GM18868 (cell line): Measurements from ENCODE around the gene GAGE12J.
"Not testable (repeated sequence)": the region's sequence is repeated elsewhere in the genome, so short reads cannot be mapped to it uniquely, and the experiment has no call there.

ENCODE experiments used
- ATAC-seq: cut with Tn5 transposase; IDR thresholded peaks from one replicate; pipeline ENCODE4 v1.9.1; 2021; ENCODE audit warnings: mild to moderate bottlenecking, moderate library complexity; ENCODE audit not compliant: unreplicated experiment

GAGE12J gene, protein sequence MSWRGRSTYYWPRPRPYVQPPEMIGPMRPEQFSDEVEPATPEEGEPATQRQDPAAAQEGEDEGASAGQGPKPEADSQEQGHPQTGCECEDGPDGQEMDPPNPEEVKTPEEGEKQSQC

GRCh38 chrX:49321737-49322136 is at the start of gene GAGE12J:
Gene GAGE12J (plus strand): TSS chrX:49322037. CDS start chrX:49323194, 1,157 bp downstream.
- not testable (repeated sequence) for ATAC-seq

DNA sequence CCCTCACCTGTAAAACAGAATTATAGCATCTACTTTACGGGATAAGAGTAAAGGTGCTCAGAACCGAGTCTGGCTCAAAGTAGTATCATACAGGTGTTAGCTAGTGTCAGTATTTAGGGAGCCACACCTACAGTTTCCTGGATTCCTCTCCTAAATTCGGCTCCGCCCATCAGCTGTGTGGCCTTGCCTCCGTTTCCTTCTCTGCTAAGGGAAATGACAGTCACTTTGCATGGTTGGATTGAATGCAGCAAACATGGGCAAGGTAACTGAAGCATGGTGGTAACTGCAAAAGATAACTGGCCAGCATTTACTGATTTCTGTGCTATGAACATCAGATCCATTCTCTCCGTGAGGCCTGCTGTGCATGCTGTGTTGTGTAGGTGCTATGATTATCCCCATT is 49.4 kb upstream of the GAGE12J start:
- no peak for ATAC-seq

DNA sequence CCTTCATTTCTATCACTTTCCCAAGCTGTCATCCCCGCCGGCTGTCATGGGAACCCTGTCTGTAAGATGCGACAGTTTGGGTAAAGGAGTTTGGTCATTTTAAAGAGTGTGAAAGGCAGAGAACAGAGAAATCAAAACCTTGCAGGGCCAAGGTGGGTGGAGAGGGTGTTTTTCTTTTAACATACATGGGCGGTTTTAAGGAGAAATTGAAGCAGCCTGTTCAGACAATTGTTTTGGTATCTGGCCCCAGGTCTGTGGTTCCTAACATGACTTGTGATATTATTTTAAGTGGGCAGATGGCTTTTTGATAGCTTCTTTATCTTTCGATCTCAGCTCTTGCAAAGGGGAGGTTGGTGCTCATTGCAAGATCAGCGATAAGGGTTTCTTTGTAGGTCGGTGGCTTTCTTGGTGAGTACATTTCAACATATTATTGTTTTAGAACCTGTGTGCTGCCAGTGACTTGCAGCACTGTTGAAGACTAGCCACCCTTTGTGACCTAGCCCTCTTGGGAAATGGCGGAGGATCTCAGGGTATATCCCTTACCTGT is 48.6 kb upstream of the GAGE12J start:
- no peak for ATAC-seq

DNA sequence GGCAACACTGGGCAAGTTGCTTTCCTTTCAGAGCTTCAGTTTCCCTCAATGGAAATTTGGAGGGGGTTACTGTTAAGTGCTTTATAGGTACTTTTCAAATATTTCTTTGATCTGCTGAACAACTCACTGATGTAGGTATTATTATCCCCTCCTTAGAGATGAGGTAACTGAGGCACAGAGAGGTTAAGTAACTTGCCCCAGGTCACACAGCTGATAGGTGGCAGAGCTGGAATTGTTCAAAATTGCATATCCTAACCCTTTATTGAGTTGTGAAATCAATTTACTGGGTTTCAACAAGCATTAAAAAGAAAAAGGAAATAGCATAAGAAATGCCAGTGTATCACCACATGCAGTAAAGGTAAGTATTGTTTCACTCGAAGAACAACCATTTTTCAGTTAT is 45.6 kb upstream of the GAGE12J start:
- no peak for ATAC-seq

- no peak for ATAC-seq
Observed at GRCh38 chrX:49276671-49277534, 44.9 kb upstream of the GAGE12J start.

DNA sequence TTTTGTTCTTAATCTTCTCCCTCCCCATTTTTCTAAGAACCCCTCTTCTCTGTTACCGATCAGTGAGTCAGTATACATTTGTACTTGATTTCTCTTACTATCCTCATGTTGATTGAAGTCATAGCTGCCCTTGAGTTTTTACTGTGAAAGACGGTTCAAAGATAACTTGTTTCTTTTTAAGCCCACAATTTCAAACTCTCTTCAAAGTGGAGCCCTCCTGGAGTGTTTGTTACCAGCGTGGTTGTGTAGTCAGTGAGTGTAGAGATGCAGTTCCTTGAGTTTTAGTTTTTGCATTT is 44.4 kb upstream of the GAGE12J start:
- no peak for ATAC-seq

DNA sequence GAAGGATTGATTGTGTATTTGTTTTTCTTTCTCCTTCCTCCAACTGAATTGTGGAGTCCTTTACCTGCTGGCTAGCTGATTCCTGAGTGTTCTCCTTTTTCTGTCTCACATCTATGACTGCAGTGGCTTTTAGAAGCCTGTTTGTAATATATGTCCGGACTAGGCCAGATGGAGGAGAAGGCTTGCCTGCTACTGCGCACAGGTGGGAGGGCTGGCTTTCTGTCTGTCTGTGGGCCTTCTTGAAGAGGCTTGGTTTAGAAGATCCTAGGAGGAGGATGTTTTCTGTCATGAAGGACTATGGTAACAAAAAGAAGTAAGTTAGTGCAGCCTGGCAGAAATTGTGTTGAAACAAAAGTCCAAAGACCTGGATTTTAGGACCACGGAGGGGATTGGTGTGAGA is 43.8 kb upstream of the GAGE12J start:
- ATAC-seq, result no peak

DNA sequence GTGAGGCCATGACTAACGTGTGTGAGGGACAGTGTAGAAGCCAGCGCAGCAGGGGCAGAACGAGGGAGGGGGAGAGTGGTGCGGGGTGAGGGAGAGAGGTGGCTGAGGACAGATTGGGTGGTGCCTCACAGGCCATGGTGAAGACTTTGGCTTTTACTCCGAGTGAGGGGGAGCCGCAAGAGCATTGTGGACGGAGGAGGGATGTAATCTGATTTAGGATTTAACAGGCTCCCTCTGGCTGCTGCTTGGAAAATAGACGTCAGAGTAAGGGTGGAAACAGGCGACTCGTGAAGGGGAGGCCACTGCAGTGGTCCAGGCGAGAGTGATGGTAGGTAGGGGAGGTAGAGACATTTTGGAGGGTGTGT is 39.2 kb upstream of the GAGE12J start:
- ATAC-seq, result no peak

DNA sequence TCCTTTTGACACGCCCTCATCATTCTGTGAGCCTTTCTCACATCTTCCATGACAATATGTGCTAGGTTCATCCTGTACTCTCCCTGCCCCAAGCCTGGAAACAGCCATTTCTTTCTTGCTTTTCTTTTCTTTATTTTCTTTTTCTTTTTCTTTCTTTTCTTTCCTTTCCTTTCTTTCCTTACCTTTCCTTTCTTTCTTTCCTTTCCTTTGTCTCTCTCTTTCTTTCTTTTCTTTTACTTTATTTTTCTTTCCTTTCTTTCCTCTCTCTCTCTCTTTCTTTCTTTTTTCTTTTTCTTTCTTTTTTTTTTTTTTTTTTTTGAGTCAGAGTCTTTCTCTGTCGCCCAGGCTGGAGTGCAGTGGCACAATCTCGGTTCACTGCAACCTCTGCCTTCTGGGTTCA is 37.6 kb upstream of the GAGE12J start:
- ATAC-seq, result no peak

- ATAC-seq, result no peak
Observed at GRCh38 chrX:49286136-49286535, 35.7 kb upstream of the GAGE12J start.

DNA sequence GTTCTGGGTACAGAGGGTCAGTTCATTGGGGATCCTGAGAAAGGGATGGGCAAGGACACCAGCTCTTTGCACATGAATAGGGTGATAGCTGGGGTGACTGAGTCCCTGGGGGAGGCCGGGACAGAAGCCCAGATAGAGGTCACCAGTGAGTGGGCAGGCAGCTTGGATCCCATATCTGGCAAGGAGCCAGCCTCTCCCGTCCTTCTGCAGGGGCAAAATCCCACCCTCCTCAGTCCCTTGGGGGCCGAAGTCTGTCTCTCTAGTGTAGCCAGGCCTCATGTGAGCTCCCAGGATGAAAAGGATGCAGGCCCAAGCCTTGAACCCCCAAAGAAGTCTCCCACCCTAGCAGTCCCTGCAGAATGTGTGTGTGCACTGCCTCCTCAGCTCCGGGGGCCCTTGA is 35.3 kb upstream of the GAGE12J start:
- ATAC-seq, result no peak

DNA sequence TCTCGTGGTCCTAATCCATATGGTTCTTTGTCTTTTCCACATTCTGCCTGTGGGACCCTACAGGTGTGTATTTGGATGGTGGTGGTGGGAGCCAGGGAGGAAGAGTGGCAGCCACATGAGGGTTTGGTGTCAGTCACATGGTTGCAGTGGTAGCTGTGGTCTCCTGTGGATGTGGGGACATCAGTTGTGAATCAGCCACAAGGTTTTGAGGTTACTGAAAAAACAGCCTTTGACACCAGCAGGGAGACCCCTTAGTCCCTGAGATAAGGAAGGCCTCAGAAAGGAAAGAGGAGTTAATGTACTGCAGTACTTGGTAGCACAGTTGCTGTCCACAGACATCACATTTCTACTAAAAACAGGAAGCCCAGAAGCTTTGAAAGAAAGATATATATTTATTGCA is 34.2 kb upstream of the GAGE12J start:
- ATAC-seq, result no peak

- no peak for ATAC-seq
Observed at GRCh38 chrX:49290215-49290614, 31.6 kb upstream of the GAGE12J start.

DNA sequence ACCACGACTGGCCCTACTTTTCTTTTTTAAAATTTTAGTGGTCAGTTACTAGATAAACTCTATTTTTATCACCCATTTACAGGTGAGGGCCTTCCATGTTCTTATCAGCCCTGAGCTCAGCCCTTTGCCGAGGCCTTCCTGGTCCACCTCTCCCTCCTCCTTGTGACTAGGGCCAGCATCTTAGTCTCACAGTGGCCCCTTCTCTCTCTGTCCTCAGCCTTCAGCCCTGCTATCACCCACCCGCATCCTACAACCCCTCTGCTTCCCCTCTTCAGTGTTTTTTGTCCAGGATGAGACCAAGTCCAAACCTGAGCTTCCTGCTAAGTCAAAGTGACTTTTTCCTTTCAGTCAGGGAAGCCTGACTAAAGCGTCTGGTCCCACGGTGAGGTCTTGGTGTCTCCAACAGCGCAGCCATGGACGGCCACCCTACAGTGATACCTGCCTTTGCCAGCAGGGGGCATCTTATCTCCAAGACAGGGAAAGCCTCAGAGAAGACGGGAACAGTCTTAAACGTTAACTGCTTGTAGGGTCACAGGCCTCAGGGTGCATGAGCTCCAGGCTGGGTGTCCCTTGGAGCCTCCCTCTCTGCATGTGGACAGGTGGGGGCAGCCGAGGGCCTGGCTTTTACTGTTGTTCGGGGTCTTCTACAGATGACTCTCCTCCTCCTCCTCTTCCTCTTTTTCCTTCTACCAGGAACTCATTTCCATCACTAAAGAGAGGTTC is 30.1 kb upstream of the GAGE12J start:
- peak; percentile 82 for ATAC-seq

GRCh38 chrX:49292400-49293362 is 29.2 kb upstream of the GAGE12J start:
- ATAC-seq, result no peak

GRCh38 chrX:49299293-49299692 is 22.5 kb upstream of the GAGE12J start:
- ATAC-seq, result not testable (repeated sequence)

DNA sequence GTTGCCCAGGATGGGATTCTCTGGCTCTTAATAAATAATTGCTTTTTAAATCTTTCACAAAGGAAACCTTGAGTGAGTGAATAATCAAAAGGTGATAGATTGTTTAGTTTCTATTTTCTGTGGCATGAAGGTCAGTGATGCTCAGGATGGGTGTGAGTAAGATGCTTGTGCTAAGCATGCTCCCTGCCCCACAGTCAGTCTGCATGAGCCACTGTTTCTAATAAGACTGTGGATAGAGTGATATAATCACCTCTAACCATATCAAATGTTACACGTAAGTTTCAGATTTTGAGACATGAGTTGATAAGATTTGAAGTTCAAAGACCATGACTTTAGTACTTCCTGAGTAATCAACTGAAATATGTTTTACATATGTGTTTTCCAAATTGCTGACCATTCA is 21.1 kb upstream of the GAGE12J start:
- ATAC-seq, result no peak

GRCh38 chrX:49303346-49303745 is 18.5 kb upstream of the GAGE12J start, which contains the start of gene GAGE10:
Gene GAGE10 (plus strand): TSS chrX:49303646. CDS start chrX:49304860, 1,214 bp downstream.
- no peak for ATAC-seq

GRCh38 chrX:49307775-49308174 is 14.1 kb upstream of the GAGE12J start:
- not testable (repeated sequence) for ATAC-seq

DNA sequence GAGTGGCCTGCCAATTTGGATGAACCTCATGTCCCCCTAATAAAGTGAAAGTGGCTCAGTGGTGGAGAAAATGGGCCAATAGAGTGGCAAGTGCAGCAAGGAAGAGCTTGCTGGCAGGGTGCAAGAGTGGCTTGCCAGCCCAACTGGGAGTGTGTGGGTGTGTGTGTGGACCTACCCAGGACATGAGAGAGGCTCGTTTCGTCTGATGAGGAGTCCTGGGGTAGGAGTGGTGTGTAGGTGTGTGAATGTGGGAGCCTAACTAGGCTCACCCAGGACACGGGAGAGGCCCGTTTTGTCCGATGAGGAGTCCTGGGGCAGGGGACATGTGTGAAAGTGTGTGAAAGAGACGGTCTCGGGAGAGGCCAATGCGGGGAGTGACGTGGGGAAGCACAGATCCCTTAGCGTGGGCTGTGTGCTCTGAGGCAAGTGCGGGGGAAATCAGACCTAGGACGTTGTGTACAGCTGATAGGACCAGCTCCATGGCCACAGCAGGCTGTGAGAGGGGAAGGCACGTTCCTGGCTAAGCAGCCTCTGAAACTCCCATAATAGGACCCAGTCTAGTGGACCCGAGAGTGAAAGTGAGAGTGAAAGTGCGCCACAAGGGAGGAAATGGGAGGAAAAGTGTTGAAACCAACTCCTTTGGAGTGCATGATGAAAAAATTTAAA is 13.1 kb upstream of the GAGE12J start:
- peak; percentile 67 for ATAC-seq
